Measurements from ENCODE around the gene MYRFL. TPM values are rescaled to one million over a fixed set of nuclear protein-coding genes. Genes with fewer than 3 reads are reported as not detected.

Gene MYRFL
- total RNA-seq, 2 experiments from 2014 or later = not detected

GRCh38 chr12:69810870-69811498 is 14.0 kb upstream of the MYRFL start:
- peaks cover 43% of the 10 kb centered on the region for H3K36me3 Mint-ChIP-seq (ENCODE audit: low read depth)
- H3K27ac Mint-ChIP-seq = no peak overlapping the region
- no peak for TF ChIP-seq CTCF (IDR thresholded peaks at IDR 0.05)

GRCh38 chr12:69816082-69816481 is 8.9 kb upstream of the MYRFL start:
- DNase-seq = no peak
- TF ChIP-seq CTCF (IDR thresholded peaks at IDR 0.05) = no peak
- ChIA-PET CTCF (no interaction called here), POLR2A (no interaction called here)
- no peak overlapping the region for H3K27ac Mint-ChIP-seq
- no peak overlapping the region for H3K4me3 Mint-ChIP-seq
- intact Hi-C loops (cut with micrococcal nuclease) = no loop called here
- H3K27me3 Mint-ChIP-seq = no peaks in the 10 kb centered on the region
- no peaks in the 10 kb centered on the region for H3K9me3 Mint-ChIP-seq
- H3K36me3 Mint-ChIP-seq (ENCODE audit: low read depth) = peaks cover 12% of the 10 kb centered on the region
- no peaks in the 10 kb centered on the region for H3K4me1 Mint-ChIP-seq (ENCODE audit: low read depth)
- no peak for ATAC-seq

More at GRCh38 chr12:69810870-69811498, 14.0 kb upstream of the MYRFL start:
- POLR2A ChIA-PET = no interaction called here
- DNase-seq = no peak
- H3K4me1 Mint-ChIP-seq (ENCODE audit: low read depth) = no peaks in the 10 kb centered on the region
- no peaks in the 10 kb centered on the region for H3K27me3 Mint-ChIP-seq
- no peak for ATAC-seq
- peaks cover 11% of the 10 kb centered on the region for H3K9me3 Mint-ChIP-seq
- H3K4me3 Mint-ChIP-seq = no peak overlapping the region
- intact Hi-C loops (cut with micrococcal nuclease) = no loop called here
- CTCF ChIA-PET = no interaction called here

GRCh38 chr12:69821032-69821455 is 4.0 kb upstream of the MYRFL start:
- Mint-ChIP-seq H3K36me3 (ENCODE audit: low read depth) (peaks cover 4% of the 10 kb centered on the region), H3K27me3 (peaks cover 2% of the 10 kb centered on the region), H3K27ac (no peak overlapping the region), H3K4me1 (ENCODE audit: low read depth) (no peaks in the 10 kb centered on the region), H3K9me3 (no peaks in the 10 kb centered on the region), H3K4me3 (no peak overlapping the region)
- CTCF ChIA-PET = no interaction called here
- POLR2A ChIA-PET = interaction anchor here (0.8 kb wide), 1 partner anchor 9 kb away, joined by 3 read pairs; no protein-coding TSS in a partner anchor
- TF ChIP-seq CTCF (IDR thresholded peaks at IDR 0.05) = no peak
- DNase-seq (no peak), ATAC-seq (no peak)
- intact Hi-C loops (cut with micrococcal nuclease) = no loop called here

GRCh38 chr12:69821456-69822159 is 3.4 kb upstream of the MYRFL start:
- Mint-ChIP-seq H3K9me3 (no peaks in the 10 kb centered on the region), H3K4me1 (ENCODE audit: low read depth) (no peaks in the 10 kb centered on the region), H3K36me3 (ENCODE audit: low read depth) (peaks cover under 1% of the 10 kb centered on the region), H3K27ac (no peak overlapping the region), H3K27me3 (peaks cover 2% of the 10 kb centered on the region), H3K4me3 (no peak overlapping the region)
- ATAC-seq (no peak), DNase-seq (no peak)
- ChIA-PET CTCF (no interaction called here), POLR2A (no interaction called here)
- no peak for TF ChIP-seq CTCF (IDR thresholded peaks at IDR 0.05)
- intact Hi-C loops (cut with micrococcal nuclease) = no loop called here

- Mint-ChIP-seq H3K4me1 (ENCODE audit: low read depth) (no peaks in the 10 kb centered on the region), H3K27me3 (peaks cover 5% of the 10 kb centered on the region), H3K9me3 (no peaks in the 10 kb centered on the region), H3K36me3 (ENCODE audit: low read depth) (no peaks in the 10 kb centered on the region), H3K27ac (no peak overlapping the region), H3K4me3 (no peak overlapping the region)
- TF ChIP-seq CTCF (IDR thresholded peaks at IDR 0.05) = no peak
- no peak for DNase-seq
- intact Hi-C loops (cut with micrococcal nuclease) = no loop called here
- CTCF ChIA-PET = no interaction called here
- POLR2A ChIA-PET = no interaction called here
- no peak for ATAC-seq
These were observed 2.7 kb upstream of the MYRFL start for GRCh38 chr12:69822201-69822860.
